Fibroblast of skin of left biceps (primary cell): ENCODE results near the gene AMOTL1.

Experiments used
- DNase-seq, 2 experiments: peaks; one replicate each; pipeline ENCODE4 v3.0.0-alpha.2; 2013; ENCODE audit warnings: low read depth in 2 of 2

AMOTL1 gene

GRCh38 chr11:94767701-94768601, at the start of gene AMOTL1:
Gene AMOTL1, plus strand, starts transcription at chr11:94768356. Its CDS starts 156 bp downstream, at chr11:94768512.
- peak; percentile 70 for DNase-seq

GRCh38 chr11:94719876-94720275, 48.3 kb upstream of the AMOTL1 start:
- DNase-seq: no peak

- DNase-seq: no peak
Observed at GRCh38 chr11:94721565-94722292, 46.4 kb upstream of the AMOTL1 start.

GRCh38 chr11:94722735-94723134, 45.4 kb upstream of the AMOTL1 start:
- DNase-seq: no peak

- no peak for DNase-seq
Observed at GRCh38 chr11:94725097-94725496, 43.1 kb upstream of the AMOTL1 start.

GRCh38 chr11:94727819-94728218, 40.3 kb upstream of the AMOTL1 start:
- DNase-seq: no peak

- DNase-seq: no peak
Observed at GRCh38 chr11:94728541-94728940, 39.6 kb upstream of the AMOTL1 start.

GRCh38 chr11:94728966-94729751, 39.0 kb upstream of the AMOTL1 start:
- no peak for DNase-seq

- no peak for DNase-seq
Observed at GRCh38 chr11:94730153-94730552, 38.0 kb upstream of the AMOTL1 start.

- DNase-seq: peak in 1 of 2 experiments; percentile 29
Observed at GRCh38 chr11:94731880-94732601, 36.1 kb upstream of the AMOTL1 start.

- no peak for DNase-seq
Observed at GRCh38 chr11:94732617-94733281, 35.4 kb upstream of the AMOTL1 start.

GRCh38 chr11:94734563-94735275, 33.4 kb upstream of the AMOTL1 start:
- no peak for DNase-seq

GRCh38 chr11:94735907-94736306, 32.2 kb upstream of the AMOTL1 start:
- DNase-seq: no peak

GRCh38 chr11:94737171-94737611, 31.0 kb upstream of the AMOTL1 start:
- DNase-seq: no peak

- no peak for DNase-seq
Observed at GRCh38 chr11:94738746-94739145, 29.4 kb upstream of the AMOTL1 start.

GRCh38 chr11:94739331-94739730, 28.8 kb upstream of the AMOTL1 start:
- DNase-seq: no peak

GRCh38 chr11:94740083-94741021, 27.8 kb upstream of the AMOTL1 start:
- no peak for DNase-seq

- DNase-seq: no peak
Observed at GRCh38 chr11:94741022-94741679, 27.0 kb upstream of the AMOTL1 start.
